HG03354 (cell line): Measurements from ENCODE around the gene COL28A1.
"Not testable (repeated sequence)": the region's sequence is repeated elsewhere in the genome, so short reads cannot be mapped to it uniquely, and the experiment has no call there.

Experiments used
- ATAC-seq: cut with Tn5 transposase; IDR thresholded peaks from one replicate; pipeline ENCODE4 v1.9.1; 2021; ENCODE audit warnings: mild to moderate bottlenecking; ENCODE audit not compliant: unreplicated experiment, poor library complexity, severe bottlenecking

The COL28A1 gene

GRCh38 chr7:7425321-7425720 is 110.4 kb downstream of the COL28A1 start:
- no peak for ATAC-seq

GRCh38 chr7:7424151-7424873 is 111.4 kb downstream of the COL28A1 start:
- peak; percentile 87 for ATAC-seq

- ATAC-seq, result no peak
Observed at GRCh38 chr7:7422641-7423040, 113.0 kb downstream of the COL28A1 start.

- ATAC-seq, result no peak
Observed at GRCh38 chr7:7421826-7422225, 113.8 kb downstream of the COL28A1 start.

GRCh38 chr7:7418997-7419396 is 116.7 kb downstream of the COL28A1 start:
- no peak for ATAC-seq

GRCh38 chr7:7417851-7418250 is 117.8 kb downstream of the COL28A1 start:
- ATAC-seq, result no peak

- no peak for ATAC-seq
Observed at GRCh38 chr7:7417414-7417813, 118.3 kb downstream of the COL28A1 start.

GRCh38 chr7:7416031-7416858 is 119.4 kb downstream of the COL28A1 start:
- peak; percentile 74 for ATAC-seq

- no peak for ATAC-seq
Observed at GRCh38 chr7:7414791-7415603, 120.7 kb downstream of the COL28A1 start.

GRCh38 chr7:7408001-7408770 is 127.5 kb downstream of the COL28A1 start:
- no peak for ATAC-seq

- no peak for ATAC-seq
Observed at GRCh38 chr7:7405461-7405860, 130.2 kb downstream of the COL28A1 start.

GRCh38 chr7:7399707-7400106 is 136.0 kb downstream of the COL28A1 start:
- no peak for ATAC-seq

- no peak for ATAC-seq
Observed at GRCh38 chr7:7395785-7396184, 139.9 kb downstream of the COL28A1 start.

GRCh38 chr7:7388164-7388563 is 147.5 kb downstream of the COL28A1 start:
- ATAC-seq, result not testable (repeated sequence)

GRCh38 chr7:7385421-7385820 is 150.3 kb downstream of the COL28A1 start:
- no peak for ATAC-seq

- no peak for ATAC-seq
Observed at GRCh38 chr7:7384228-7384627, 151.4 kb downstream of the COL28A1 start.

- ATAC-seq, result no peak
Observed at GRCh38 chr7:7375538-7375937, 160.1 kb downstream of the COL28A1 start.

GRCh38 chr7:7370076-7370475 is 165.6 kb downstream of the COL28A1 start:
- no peak for ATAC-seq

- ATAC-seq, result no peak
Observed at GRCh38 chr7:7369134-7369533, 166.5 kb downstream of the COL28A1 start.

- ATAC-seq, result no peak
Observed at GRCh38 chr7:7354674-7355073, 181.0 kb downstream of the COL28A1 start.
